T follicular helper cell (primary cell): Measurements from ENCODE around the gene RNF25.

Source experiments
- DNase-seq: peaks from one replicate; pipeline ENCODE4 v3.0.0-alpha.2; 2020; ENCODE audit warnings: low read depth

RNF25 gene

GRCh38 chr2:218679119-218679518, 7.3 kb upstream of the RNF25 start:
- no peak for DNase-seq

GRCh38 chr2:218671097-218671653, 627 bp downstream of the RNF25 start:
- no peak for DNase-seq

- DNase-seq, result no peak
Observed at GRCh38 chr2:218664653-218665052, 7.1 kb downstream of the RNF25 start.

- no peak for DNase-seq
Observed at GRCh38 chr2:218663901-218664300, 7.9 kb downstream of the RNF25 start.

GRCh38 chr2:218662827-218663226, 9.0 kb downstream of the RNF25 start:
- DNase-seq, result no peak

- no peak for DNase-seq
Observed at GRCh38 chr2:218662377-218662776, 9.4 kb downstream of the RNF25 start.

- DNase-seq, result no peak
Observed at GRCh38 chr2:218659988-218660358, 11.8 kb downstream of the RNF25 start.

- DNase-seq, result peak; percentile 84
Observed at GRCh38 chr2:218659258-218659987, 12.4 kb downstream of the RNF25 start, which contains the start of the genes BCS1L and ZNF142. Gene BCS1L, plus strand, starts transcription at chr2:218659683. Its CDS starts 1,305 bp downstream, at chr2:218660988. Gene ZNF142, minus strand, starts transcription at chr2:218659623. Its CDS starts 3,194 bp downstream, at chr2:218656429.

- DNase-seq, result no peak
Observed at GRCh38 chr2:218658671-218659257, 13.0 kb downstream of the RNF25 start.

- DNase-seq, result no peak
Observed at GRCh38 chr2:218655751-218656150, 16.1 kb downstream of the RNF25 start.

- DNase-seq, result no peak
Observed at GRCh38 chr2:218648787-218649100, 23.1 kb downstream of the RNF25 start.

- peak; percentile 20 for DNase-seq
Observed at GRCh38 chr2:218648088-218648786, 23.6 kb downstream of the RNF25 start.

- no peak for DNase-seq
Observed at GRCh38 chr2:218645126-218645525, 26.7 kb downstream of the RNF25 start.

- DNase-seq, result no peak
Observed at GRCh38 chr2:218644721-218645120, 27.1 kb downstream of the RNF25 start.

- DNase-seq, result no peak
Observed at GRCh38 chr2:218643751-218644310, 28.0 kb downstream of the RNF25 start.

GRCh38 chr2:218642786-218643185, 29.0 kb downstream of the RNF25 start:
- no peak for DNase-seq

GRCh38 chr2:218642121-218642656, 29.6 kb downstream of the RNF25 start:
- no peak for DNase-seq

- DNase-seq, result no peak
Observed at GRCh38 chr2:218638372-218638771, 33.4 kb downstream of the RNF25 start.

GRCh38 chr2:218635719-218636118, 36.1 kb downstream of the RNF25 start:
- no peak for DNase-seq

- DNase-seq, result no peak
Observed at GRCh38 chr2:218631837-218632236, 40.0 kb downstream of the RNF25 start.

GRCh38 chr2:218627939-218628338, 43.9 kb downstream of the RNF25 start:
- no peak for DNase-seq

- DNase-seq, result no peak
Observed at GRCh38 chr2:218626369-218626768, 45.4 kb downstream of the RNF25 start.
